Mesenteric fat pad (tissue), 1 donor: ENCODE results near the gene XPA. TPM values are rescaled to one million over a fixed set of nuclear protein-coding genes. Genes with fewer than 3 reads are reported as not detected.
"Not testable (repeated sequence)": the region's sequence is repeated elsewhere in the genome, so short reads cannot be mapped to it uniquely, and the experiment has no call there.

Experiments used
- DNase-seq: peaks from one replicate; pipeline ENCODE4 v3.0.0-alpha.2; 2020; ENCODE audit warnings: low spot score
- total RNA-seq: library from RNA; stranded (reverse); fragmentation: NEBNext Ultra II Directional; extraction: Animal tissue kit (Norgen Biotek cat#: 25700); gene quantifications from one replicate; pipeline ENCODE4 v1.2.1, GENCODE V29; 2021
- donor health status: DM: yes; HTN: yes; CAD: no.

XPA gene
- total RNA-seq, 1 donor from 2014 or later, result 16.7 TPM

GRCh38 chr9:97704345-97704677 is 7.2 kb upstream of the XPA start:
- DNase-seq, result no peak

GRCh38 chr9:97703437-97704344 is 6.6 kb upstream of the XPA start:
- DNase-seq, result no peak

GRCh38 chr9:97699824-97700223 is 2.7 kb upstream of the XPA start:
- not testable (repeated sequence) for DNase-seq

GRCh38 chr9:97699281-97699680 is 2.1 kb upstream of the XPA start:
- not testable (repeated sequence) for DNase-seq

GRCh38 chr9:97698865-97699264 is 1.7 kb upstream of the XPA start:
- DNase-seq, result no peak

- DNase-seq, result no peak
Measured at GRCh38 chr9:97697837-97698236, 697 bp upstream of the XPA start.

GRCh38 chr9:97695995-97696802 is 941 bp downstream of the XPA start:
- no peak for DNase-seq

GRCh38 chr9:97695390-97695789 is 1.8 kb downstream of the XPA start:
- DNase-seq, result no peak

- no peak for DNase-seq
Measured at GRCh38 chr9:97694769-97695168, 2.4 kb downstream of the XPA start.

- no peak for DNase-seq
Measured at GRCh38 chr9:97689401-97690180, 7.5 kb downstream of the XPA start.

GRCh38 chr9:97688654-97689053 is 8.5 kb downstream of the XPA start:
- DNase-seq, result no peak

- no peak for DNase-seq
Measured at GRCh38 chr9:97682242-97682641, 14.9 kb downstream of the XPA start.

- no peak for DNase-seq
Measured at GRCh38 chr9:97675655-97676054, 21.5 kb downstream of the XPA start.

GRCh38 chr9:97673922-97674321 is 23.2 kb downstream of the XPA start:
- no peak for DNase-seq

- no peak for DNase-seq
Measured at GRCh38 chr9:97672403-97672802, 24.7 kb downstream of the XPA start.

GRCh38 chr9:97670586-97670985 is 26.6 kb downstream of the XPA start:
- DNase-seq, result no peak

- no peak for DNase-seq
Measured at GRCh38 chr9:97668485-97668884, 28.7 kb downstream of the XPA start.

GRCh38 chr9:97666907-97667686 is 30.0 kb downstream of the XPA start:
- DNase-seq, result no peak

- no peak for DNase-seq
Measured at GRCh38 chr9:97665742-97666141, 31.4 kb downstream of the XPA start.

- no peak for DNase-seq
Measured at GRCh38 chr9:97660847-97661246, 36.3 kb downstream of the XPA start.

- no peak for DNase-seq
Measured at GRCh38 chr9:97660340-97660739, 36.8 kb downstream of the XPA start.
